Activated CD4-positive, alpha-beta T cell treated with anti-CD3 and anti-CD28 coated beads, Interleukin-2, amount 10 ng/mL, durations not matched to agents 7 days and 5 days (primary cell): ENCODE data around the gene EGLN3. TPM values are rescaled to one million over a fixed set of nuclear protein-coding genes. Genes with fewer than 3 reads are reported as not detected.

Experiments
- CTCF ChIA-PET: fragments of 350-600 bp; sonication (Branson Sonifier 250); formaldehyde crosslinking; loops from one replicate; lab custom pipeline; 2021; ENCODE audit warnings: antibody characterized with exemption; lab: Charles Lee
- POLR2A ChIA-PET: fragments of 350-600 bp; sonication (Branson Sonifier 250); formaldehyde crosslinking; loops from one replicate; lab custom pipeline; 2021; ENCODE audit warnings: antibody characterized with exemption; lab: Charles Lee
- DNase-seq: peaks from one replicate; pipeline ENCODE4 v3.0.0-alpha.2; 2020
- H3K27ac Mint-ChIP-seq: one replicate; pipeline ENCODE4 v1.8.0; 2021; ENCODE audit warnings: mild to moderate bottlenecking, moderate library complexity, mixed read lengths
- H3K27me3 Mint-ChIP-seq: one replicate; pipeline ENCODE4 v1.8.0; 2021; ENCODE audit warnings: mixed read lengths
- H3K36me3 Mint-ChIP-seq: one replicate; pipeline ENCODE4 v1.8.0; 2021; ENCODE audit warnings: low read depth, mixed read lengths
- H3K4me1 Mint-ChIP-seq: one replicate; pipeline ENCODE4 v1.8.0; 2021; ENCODE audit warnings: mixed read lengths
- H3K4me3 Mint-ChIP-seq: one replicate; pipeline ENCODE4 v1.8.0; 2021; ENCODE audit warnings: mild to moderate bottlenecking, moderate library complexity, mixed read lengths
- H3K9me3 Mint-ChIP-seq: one replicate; pipeline ENCODE4 v1.8.0; 2021; ENCODE audit warnings: mixed read lengths
- total RNA-seq, 2 experiments: library from RNA; stranded (reverse); gene quantifications; one replicate each; pipeline ENCODE4 v1.2.3, GENCODE V29; 2021

EGLN3 gene
- total RNA-seq, 2 experiments from 2014 or later = 18.2 to 18.6 TPM

DNA sequence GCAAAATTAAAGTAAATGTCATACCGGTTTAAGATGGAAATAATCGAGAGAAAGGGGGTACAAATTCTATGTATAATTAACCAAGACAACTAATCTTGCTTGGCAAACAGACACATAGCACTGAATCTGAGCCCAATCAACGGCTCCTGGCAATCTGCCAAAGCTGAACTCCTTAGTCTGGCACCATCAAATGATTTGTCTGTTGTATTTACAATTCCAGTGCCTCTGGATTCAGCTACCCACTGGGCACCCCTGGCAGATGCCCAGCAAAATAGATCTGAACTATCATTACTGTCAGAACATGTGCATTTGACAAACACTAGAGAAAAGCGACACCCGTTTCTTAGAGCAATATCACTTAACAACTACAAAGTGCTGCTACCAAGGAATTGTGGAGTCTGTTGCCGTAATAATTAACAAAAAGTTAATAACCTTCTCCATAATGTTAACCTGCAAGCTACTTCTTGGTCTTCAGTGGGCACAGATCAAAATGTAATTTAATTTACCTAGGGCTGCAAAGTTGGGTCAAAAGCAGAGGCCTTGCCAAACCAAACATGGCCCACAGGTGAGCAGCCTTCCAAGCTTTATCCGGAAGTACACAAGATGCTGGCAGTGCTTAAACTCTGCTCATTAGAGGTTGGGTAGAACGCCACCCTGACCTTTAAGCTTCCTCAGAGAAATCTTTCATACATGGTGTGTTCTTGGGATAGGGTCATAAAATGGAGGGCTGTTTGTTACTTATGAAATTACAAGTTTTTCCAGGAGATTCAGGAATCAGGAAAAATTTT lies 7.6 kb downstream of the EGLN3 start:
- ChIA-PET POLR2A (no interaction called here), CTCF (interaction anchor here (1.3 kb wide), 1 partner anchor 155 kb away, joined by 3 read pairs; no protein-coding TSS in a partner anchor)
- H3K27ac Mint-ChIP-seq = no peak overlapping the region
- peaks cover 26% of the 10 kb centered on the region for H3K36me3 Mint-ChIP-seq
- no peak overlapping the region for H3K4me3 Mint-ChIP-seq
- DNase-seq = no peak
- H3K27me3 Mint-ChIP-seq = peaks cover 37% of the 10 kb centered on the region
- H3K9me3 Mint-ChIP-seq = no peaks in the 10 kb centered on the region
- H3K4me1 Mint-ChIP-seq = peaks cover 18% of the 10 kb centered on the region

DNA sequence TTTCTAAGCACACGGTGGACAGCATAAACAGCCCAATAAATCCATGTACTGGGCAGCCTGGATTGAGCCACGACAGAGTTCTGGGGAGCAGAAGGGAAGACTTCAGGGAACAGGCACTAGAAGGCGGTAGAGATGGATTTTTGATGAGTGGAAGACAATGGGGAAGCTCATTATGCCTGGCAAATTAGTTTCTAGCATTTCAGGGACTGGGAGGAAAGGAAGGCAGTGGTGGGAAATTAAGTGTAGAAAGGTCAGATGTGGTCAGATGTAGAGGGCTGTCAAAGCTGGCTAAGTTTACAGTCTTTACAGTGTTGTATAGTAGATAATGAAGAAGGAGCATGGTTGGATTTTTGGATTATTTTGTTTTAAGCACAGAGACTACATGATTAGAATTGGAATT lies 9.2 kb downstream of the EGLN3 start:
- no peak overlapping the region for H3K27ac Mint-ChIP-seq

DNA sequence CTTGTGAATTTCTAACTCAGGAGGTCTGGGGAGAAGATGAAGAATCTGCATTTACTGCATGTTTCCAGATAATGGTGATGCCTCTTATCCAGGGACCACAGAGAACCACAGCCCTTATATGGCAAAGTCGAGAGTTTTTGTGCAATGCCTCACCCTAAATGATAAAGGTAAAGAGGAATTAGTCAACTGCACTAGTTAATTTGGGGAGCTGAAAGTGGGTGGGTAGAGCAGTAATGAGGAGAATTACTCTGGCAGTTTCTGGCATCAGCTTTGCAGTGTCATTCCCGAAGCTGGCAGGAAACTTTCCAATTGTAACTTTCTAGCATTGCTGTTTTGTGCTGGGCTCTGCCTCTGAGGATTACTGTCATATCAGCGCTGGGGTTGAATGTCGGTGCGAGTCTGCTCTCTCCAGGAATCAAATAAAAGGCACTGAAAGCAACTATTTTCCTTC lies 10.3 kb downstream of the EGLN3 start:
- CTCF ChIA-PET = no interaction called here

More for the DNA sequence above, 9.2 kb downstream of the EGLN3 start:
- H3K4me3 Mint-ChIP-seq = no peak overlapping the region
- ChIA-PET POLR2A (no interaction called here), CTCF (interaction anchor here (0.7 to 1.3 kb wide), 3 partner anchors 9 to 51 kb away, joined by 3 to 4 read pairs (median 3); no protein-coding TSS in a partner anchor)
- H3K4me1 Mint-ChIP-seq = peaks cover 9% of the 10 kb centered on the region
- H3K36me3 Mint-ChIP-seq = peaks cover 24% of the 10 kb centered on the region
- peaks cover 26% of the 10 kb centered on the region for H3K27me3 Mint-ChIP-seq
- no peaks in the 10 kb centered on the region for H3K9me3 Mint-ChIP-seq
- no peak for DNase-seq

DNA sequence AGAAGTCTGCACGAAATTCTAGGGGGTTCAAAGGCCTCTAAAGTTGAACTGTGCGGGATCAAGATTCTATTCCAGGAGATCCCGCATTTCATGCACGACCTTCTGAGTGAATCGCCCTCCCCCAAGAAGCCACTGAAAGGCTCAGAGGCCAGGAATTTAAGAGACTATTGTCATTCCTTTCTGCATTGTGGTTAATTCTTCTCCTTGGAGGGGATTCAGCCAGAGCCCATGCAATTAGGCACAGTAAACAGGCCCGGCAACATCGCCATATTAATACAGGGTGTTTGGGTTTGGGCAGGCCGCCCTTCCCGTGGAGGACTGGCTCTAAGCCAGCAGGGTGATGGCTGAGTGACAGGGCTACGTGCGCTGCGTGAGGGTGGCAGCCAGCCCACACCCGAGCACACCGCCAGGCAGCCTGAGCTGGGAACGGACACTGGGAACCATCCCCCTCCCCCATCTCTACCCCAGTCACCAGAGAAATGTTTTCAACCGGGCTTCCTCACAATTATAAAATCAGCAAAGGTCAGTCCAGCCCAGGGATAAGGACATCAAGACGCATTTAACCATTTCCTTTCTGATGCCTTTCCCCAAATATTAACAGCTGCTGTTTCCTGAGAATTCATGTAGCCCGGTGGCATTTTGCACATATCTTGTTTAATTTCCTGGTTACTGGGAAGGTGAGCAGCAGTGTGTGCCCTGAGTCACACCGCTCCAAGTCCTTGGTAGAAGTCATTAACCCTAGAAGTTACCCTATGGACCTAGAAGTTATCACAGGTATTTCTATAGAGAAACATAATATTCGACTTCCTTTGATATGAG lies 12.5 kb downstream of the EGLN3 start:
- H3K4me1 Mint-ChIP-seq = peaks cover 8% of the 10 kb centered on the region
- no peak overlapping the region for H3K4me3 Mint-ChIP-seq
- H3K9me3 Mint-ChIP-seq = no peaks in the 10 kb centered on the region
- peaks cover 16% of the 10 kb centered on the region for H3K27me3 Mint-ChIP-seq
- no peak for DNase-seq
- H3K36me3 Mint-ChIP-seq = peaks cover 8% of the 10 kb centered on the region
- no peak overlapping the region for H3K27ac Mint-ChIP-seq
- POLR2A ChIA-PET = no interaction called here
- CTCF ChIA-PET = no interaction called here

More for the DNA sequence above, 10.3 kb downstream of the EGLN3 start:
- Mint-ChIP-seq H3K4me3 (no peak overlapping the region), H3K36me3 (peaks cover 24% of the 10 kb centered on the region), H3K4me1 (peaks cover 8% of the 10 kb centered on the region), H3K9me3 (no peaks in the 10 kb centered on the region), H3K27ac (no peak overlapping the region), H3K27me3 (peaks cover 29% of the 10 kb centered on the region)
- no peak for DNase-seq
- POLR2A ChIA-PET = no interaction called here

DNA sequence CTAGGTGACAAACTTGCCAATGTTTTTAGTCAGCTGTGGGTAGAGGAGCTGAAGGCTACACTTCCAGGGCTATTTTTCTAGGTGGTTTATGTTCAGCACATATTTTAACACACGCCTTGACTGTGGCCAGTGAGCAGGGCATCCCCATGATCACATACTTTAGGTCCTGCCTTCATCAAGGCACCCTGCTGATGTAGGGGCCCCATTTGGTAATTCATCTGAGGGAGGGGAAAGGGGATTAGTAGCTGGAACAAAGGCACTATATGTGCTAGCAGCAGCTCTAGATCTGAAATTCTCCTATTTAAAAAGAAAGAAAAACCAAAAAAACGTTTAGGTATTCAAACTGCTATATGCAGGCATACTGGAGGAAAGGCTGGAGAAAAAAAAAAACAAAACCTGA lies 14.5 kb downstream of the EGLN3 start:
- Mint-ChIP-seq H3K9me3 (no peaks in the 10 kb centered on the region), H3K36me3 (peaks cover 3% of the 10 kb centered on the region), H3K27ac (no peak overlapping the region), H3K4me3 (no peak overlapping the region), H3K27me3 (peaks cover 10% of the 10 kb centered on the region), H3K4me1 (peaks cover 3% of the 10 kb centered on the region)
- POLR2A ChIA-PET = no interaction called here
- CTCF ChIA-PET = interaction anchor here (1.3 kb wide), 1 partner anchor 11 kb away, joined by 3 read pairs; no protein-coding TSS in a partner anchor
- no peak for DNase-seq

DNA sequence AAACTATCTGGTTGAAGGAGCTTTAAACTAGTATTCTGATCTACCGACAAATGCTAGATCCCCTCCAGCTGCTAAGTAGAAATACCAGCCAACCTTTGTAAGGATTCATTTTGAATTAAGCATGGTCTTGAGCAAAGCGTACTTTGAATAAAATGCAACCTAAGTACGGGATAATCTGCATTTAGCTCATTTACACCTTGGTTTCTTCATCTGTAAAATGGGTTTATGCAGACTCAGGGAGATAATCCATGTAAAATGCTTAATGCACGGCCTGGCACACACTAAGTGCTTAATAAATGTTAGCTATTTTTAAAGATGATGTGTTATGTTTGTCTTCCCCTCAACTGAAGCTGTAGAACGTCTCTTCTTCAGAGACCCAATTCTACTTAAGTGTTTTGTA lies 15.9 kb downstream of the EGLN3 start:
- no peak for DNase-seq
- H3K9me3 Mint-ChIP-seq = no peaks in the 10 kb centered on the region
- H3K4me1 Mint-ChIP-seq = peaks cover 3% of the 10 kb centered on the region
- POLR2A ChIA-PET = no interaction called here
- H3K27me3 Mint-ChIP-seq = peaks cover 3% of the 10 kb centered on the region
- peaks cover 1% of the 10 kb centered on the region for H3K36me3 Mint-ChIP-seq
- CTCF ChIA-PET = interaction anchor here (0.6 to 1.1 kb wide), 2 partner anchors 10 to 39 kb away, joined by 3 read pairs; no protein-coding TSS in a partner anchor
- no peak overlapping the region for H3K4me3 Mint-ChIP-seq
- no peak overlapping the region for H3K27ac Mint-ChIP-seq

DNA sequence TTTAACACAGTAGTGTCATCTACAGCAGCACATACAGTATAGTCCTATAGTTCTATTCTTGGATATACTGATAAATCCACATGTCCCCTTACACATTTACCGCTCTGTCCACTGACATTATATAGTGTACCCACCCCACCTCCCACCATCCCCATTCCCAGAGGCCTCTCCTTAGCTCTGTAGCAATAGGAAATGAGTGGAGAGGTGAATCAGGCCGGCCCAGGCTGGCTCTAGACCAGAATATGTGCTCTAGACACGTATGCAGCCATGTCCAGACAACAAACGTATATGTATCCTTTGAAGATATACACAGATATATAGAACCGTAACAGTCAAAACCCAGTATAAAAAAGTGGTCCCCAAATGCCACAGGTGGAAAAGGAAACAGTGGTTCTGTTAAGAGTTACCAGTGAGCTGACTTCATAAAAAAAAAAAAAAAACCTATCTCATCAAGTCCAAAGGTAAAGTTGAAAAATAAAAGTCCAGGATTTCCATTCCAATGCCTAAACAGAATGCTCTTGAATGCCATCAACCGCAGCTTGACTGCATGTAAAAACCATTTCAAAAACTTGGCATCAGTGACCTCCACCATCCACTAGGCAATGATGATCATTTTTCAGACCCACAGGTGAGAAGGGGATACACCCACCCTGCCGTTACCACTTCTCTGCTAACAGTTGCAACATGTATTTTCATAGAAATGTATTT lies 16.7 kb downstream of the EGLN3 start:
- Mint-ChIP-seq H3K9me3 (no peaks in the 10 kb centered on the region), H3K4me1 (peaks cover 3% of the 10 kb centered on the region), H3K27me3 (peaks cover 3% of the 10 kb centered on the region), H3K4me3 (no peak overlapping the region), H3K36me3 (peaks cover 1% of the 10 kb centered on the region), H3K27ac (no peak overlapping the region)
- ChIA-PET CTCF (interaction anchor here (1.1 kb wide), 1 partner anchor 11 kb away, joined by 3 read pairs; no protein-coding TSS in a partner anchor), POLR2A (no interaction called here)
- no peak for DNase-seq

DNA sequence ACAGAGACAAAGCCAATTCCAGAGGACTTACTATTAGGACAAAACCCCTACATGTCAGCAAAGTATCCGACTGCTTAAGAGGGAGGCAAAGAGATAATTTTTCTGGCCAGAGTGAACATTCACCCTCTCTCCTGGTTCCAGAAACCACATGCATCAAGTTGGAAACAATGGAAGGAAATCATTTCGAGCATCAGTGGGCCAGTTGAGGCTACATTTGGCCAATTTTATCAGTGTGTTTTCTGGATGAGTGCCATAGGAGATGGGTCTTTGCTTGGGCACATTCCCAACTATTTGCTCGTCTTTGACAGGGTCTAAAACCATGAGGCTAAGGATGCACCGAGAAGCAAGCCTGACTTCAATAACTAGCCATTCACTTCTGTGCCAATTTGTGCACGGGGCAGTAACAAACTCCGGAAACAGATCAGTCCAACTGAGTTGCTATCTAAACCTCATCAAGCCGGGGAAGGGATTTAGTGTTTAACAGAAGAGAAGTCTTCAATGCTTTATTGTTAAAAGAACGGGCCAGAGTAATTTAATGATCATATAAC lies 17.4 kb downstream of the EGLN3 start:
- no peak for DNase-seq
- no peak overlapping the region for H3K4me3 Mint-ChIP-seq
- peaks cover 5% of the 10 kb centered on the region for H3K27me3 Mint-ChIP-seq
- no peak overlapping the region for H3K27ac Mint-ChIP-seq
- ChIA-PET CTCF (no interaction called here), POLR2A (no interaction called here)
- H3K36me3 Mint-ChIP-seq = peaks cover 3% of the 10 kb centered on the region
- peaks cover 3% of the 10 kb centered on the region for H3K4me1 Mint-ChIP-seq
- no peaks in the 10 kb centered on the region for H3K9me3 Mint-ChIP-seq

DNA sequence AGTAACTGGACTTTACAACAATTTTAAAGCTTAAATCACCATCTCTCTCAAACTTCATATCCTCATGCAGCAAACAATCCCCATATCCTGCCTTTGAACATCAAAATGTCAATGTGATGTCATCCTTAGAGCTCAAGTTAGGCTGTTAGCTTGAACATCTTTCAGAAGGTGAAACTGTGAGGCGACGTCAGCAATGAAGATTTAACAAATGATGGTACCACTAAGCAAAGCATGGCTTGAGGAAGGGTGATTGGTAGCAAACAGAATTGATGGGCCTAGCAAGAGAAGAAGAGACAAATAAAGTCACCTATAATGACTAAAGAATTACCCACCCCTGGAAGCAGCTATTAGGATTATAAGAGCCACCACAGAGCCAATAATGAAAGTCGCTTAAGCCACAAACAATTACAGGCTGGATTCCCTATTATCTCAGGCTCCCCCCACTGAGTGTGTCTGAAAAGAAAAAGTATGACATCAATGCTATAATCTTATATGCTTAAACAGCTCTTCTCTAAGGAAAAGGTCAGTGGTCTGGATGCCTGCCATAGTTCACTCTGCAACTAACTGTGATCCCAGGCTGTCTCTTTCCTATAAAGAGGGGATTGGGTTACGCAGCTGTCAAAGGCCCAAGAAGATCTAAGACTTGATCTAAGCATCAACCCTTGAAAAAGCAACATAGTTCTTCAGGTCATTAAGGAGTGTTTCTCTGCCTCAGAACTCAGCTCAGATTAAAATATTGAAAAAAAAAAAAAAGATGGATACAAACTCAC lies 18.1 kb downstream of the EGLN3 start:
- Mint-ChIP-seq H3K4me1 (peaks cover 3% of the 10 kb centered on the region), H3K4me3 (no peak overlapping the region), H3K27me3 (peaks cover 5% of the 10 kb centered on the region), H3K27ac (no peak overlapping the region), H3K9me3 (no peaks in the 10 kb centered on the region), H3K36me3 (peaks cover 7% of the 10 kb centered on the region)
- ChIA-PET POLR2A (no interaction called here), CTCF (interaction anchor here (0.9 kb wide), 1 partner anchor 9 kb away, joined by 3 read pairs; no protein-coding TSS in a partner anchor)
- DNase-seq = no peak

DNA sequence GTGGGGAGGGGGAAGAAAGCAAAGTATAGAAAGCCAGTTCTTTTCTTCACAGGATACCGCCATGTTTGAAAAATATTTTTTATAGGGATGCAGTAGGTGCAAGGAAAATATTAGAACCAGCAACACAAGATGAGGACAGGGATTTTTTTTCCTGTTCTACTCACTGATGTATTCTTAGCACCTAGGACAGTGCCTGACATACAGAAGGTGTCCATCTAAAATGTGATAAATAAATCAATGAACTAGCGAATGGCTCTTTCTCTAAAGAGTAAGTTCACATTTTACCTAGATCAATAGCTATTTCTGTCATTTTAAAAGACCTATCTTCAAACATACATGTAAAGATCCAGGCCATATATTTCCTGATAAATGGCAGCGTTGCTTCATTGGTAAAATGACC lies 18.8 kb downstream of the EGLN3 start:
- ChIA-PET POLR2A (no interaction called here), CTCF (interaction anchor here (0.9 kb wide), 1 partner anchor 10 kb away, joined by 3 read pairs; no protein-coding TSS in a partner anchor)
- peaks cover 3% of the 10 kb centered on the region for H3K4me1 Mint-ChIP-seq
- H3K27ac Mint-ChIP-seq = no peak overlapping the region
- no peak overlapping the region for H3K4me3 Mint-ChIP-seq
- H3K27me3 Mint-ChIP-seq = peaks cover 5% of the 10 kb centered on the region
- H3K9me3 Mint-ChIP-seq = no peaks in the 10 kb centered on the region
- DNase-seq = no peak
- H3K36me3 Mint-ChIP-seq = peaks cover 7% of the 10 kb centered on the region

DNA sequence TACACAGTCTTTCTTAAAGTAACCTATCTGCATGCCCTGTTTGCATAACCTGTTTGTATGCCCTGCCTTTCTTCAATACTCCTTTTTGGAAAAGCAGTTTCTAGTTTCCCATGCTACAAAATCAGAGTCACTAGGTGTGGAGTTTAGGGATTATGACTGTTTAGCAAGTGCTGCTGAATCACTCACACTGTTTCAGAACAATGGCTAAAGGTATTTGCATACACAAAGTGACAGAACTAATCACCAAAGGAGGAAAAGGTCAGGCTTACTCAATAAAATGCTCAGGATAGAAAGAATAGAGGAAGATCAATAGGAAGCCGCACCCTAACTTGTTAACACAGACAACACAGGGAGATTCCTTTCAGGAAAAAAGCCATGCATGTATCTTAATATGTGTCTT lies 19.4 kb downstream of the EGLN3 start:
- peaks cover 11% of the 10 kb centered on the region for H3K36me3 Mint-ChIP-seq
- peaks cover 3% of the 10 kb centered on the region for H3K4me1 Mint-ChIP-seq
- no peaks in the 10 kb centered on the region for H3K9me3 Mint-ChIP-seq
- CTCF ChIA-PET = no interaction called here
- POLR2A ChIA-PET = no interaction called here
- DNase-seq = no peak
- H3K27ac Mint-ChIP-seq = no peak overlapping the region
- no peak overlapping the region for H3K4me3 Mint-ChIP-seq
- H3K27me3 Mint-ChIP-seq = peaks cover 5% of the 10 kb centered on the region
